HG03139 (cell line): ENCODE results near the gene CUX1.

Experiments used
- ATAC-seq: cut with Tn5 transposase; IDR thresholded peaks from one replicate; pipeline ENCODE4 v1.9.1; 2021; ENCODE audit not compliant: unreplicated experiment

The CUX1 gene

GRCh38 chr7:102093599-102094315 is 276.3 kb downstream of the CUX1 start:
- no peak for ATAC-seq

- no peak for ATAC-seq
These were observed 276.9 kb downstream of the CUX1 start for GRCh38 chr7:102094316-102094650.

GRCh38 chr7:102095321-102096011 is 278.0 kb downstream of the CUX1 start:
- ATAC-seq = no peak

GRCh38 chr7:102096012-102096332 is 278.5 kb downstream of the CUX1 start:
- no peak for ATAC-seq

- no peak for ATAC-seq
These were observed 279.4 kb downstream of the CUX1 start for GRCh38 chr7:102096706-102097427.

- no peak for ATAC-seq
These were observed 280.3 kb downstream of the CUX1 start for GRCh38 chr7:102097601-102098161.

GRCh38 chr7:102098986-102099385 is 281.6 kb downstream of the CUX1 start:
- ATAC-seq = no peak

GRCh38 chr7:102099474-102099873 is 282.0 kb downstream of the CUX1 start:
- no peak for ATAC-seq

- no peak for ATAC-seq
These were observed 283.7 kb downstream of the CUX1 start for GRCh38 chr7:102101111-102101551.

GRCh38 chr7:102101926-102102325 is 284.5 kb downstream of the CUX1 start:
- ATAC-seq = no peak

- no peak for ATAC-seq
These were observed 285.6 kb downstream of the CUX1 start for GRCh38 chr7:102103027-102103372.

GRCh38 chr7:102104245-102104644 is 286.8 kb downstream of the CUX1 start:
- no peak for ATAC-seq

GRCh38 chr7:102106625-102107024 is 289.2 kb downstream of the CUX1 start:
- ATAC-seq = no peak

GRCh38 chr7:102107474-102108104 is 290.2 kb downstream of the CUX1 start:
- ATAC-seq = no peak

- no peak for ATAC-seq
These were observed 293.9 kb downstream of the CUX1 start for GRCh38 chr7:102111061-102112041.

- ATAC-seq = no peak
These were observed 297.8 kb downstream of the CUX1 start for GRCh38 chr7:102115181-102115580.

- no peak for ATAC-seq
These were observed 298.5 kb downstream of the CUX1 start for GRCh38 chr7:102115931-102116330.

- no peak for ATAC-seq
These were observed 300.3 kb downstream of the CUX1 start for GRCh38 chr7:102117743-102118142.

- no peak for ATAC-seq
These were observed 301.8 kb downstream of the CUX1 start for GRCh38 chr7:102119213-102119651.

GRCh38 chr7:102119925-102120324 is 302.5 kb downstream of the CUX1 start:
- ATAC-seq = no peak
